IMR-90 (cell line): ENCODE data around the gene BRIP1.

Experiments
- BHLHE40 ChIP-seq: fragments of 150-350 bp; IDR thresholded peaks from 2 replicates; pipeline ENCODE4 v1.6.1; 2016; ENCODE audit warnings: mild to moderate bottlenecking, low read depth, low read length
- CTCF ChIP-seq: conservative IDR thresholded peaks from 2 replicates; pipeline ENCODE4 v1.5.1; 2012; ENCODE audit warnings: mild to moderate bottlenecking, low read depth, low read length, improper control_type of control experiment
- MAZ ChIP-seq: IDR thresholded peaks from 2 replicates; pipeline ENCODE4 v1.6.1; 2012; ENCODE audit warnings: low read depth, mild to moderate bottlenecking, low read length, improper control_type of control experiment, moderate library complexity, borderline replicate concordance
- POLR2A ChIP-seq: IDR thresholded peaks from 2 replicates; pipeline ENCODE4 v1.6.1; 2012; ENCODE audit warnings: mild to moderate bottlenecking, low read depth, low read length
- RAD21 ChIP-seq: IDR thresholded peaks from 2 replicates; pipeline ENCODE4 v1.6.1; 2012; ENCODE audit warnings: low read length, improper control_type of control experiment
- RFX5 ChIP-seq: IDR thresholded peaks from 2 replicates; pipeline ENCODE4 v1.8.0; 2012; ENCODE audit warnings: low read depth, mild to moderate bottlenecking, low read length, moderate library complexity
- TF ChIP-seq, protein P1 (sequence below): fragments of 150-350 bp; IDR thresholded peaks from 2 replicates; pipeline ENCODE4 v1.6.1; 2017; ENCODE audit warnings: mild to moderate bottlenecking, antibody characterized with exemption, low read length, low read depth

DNA sequence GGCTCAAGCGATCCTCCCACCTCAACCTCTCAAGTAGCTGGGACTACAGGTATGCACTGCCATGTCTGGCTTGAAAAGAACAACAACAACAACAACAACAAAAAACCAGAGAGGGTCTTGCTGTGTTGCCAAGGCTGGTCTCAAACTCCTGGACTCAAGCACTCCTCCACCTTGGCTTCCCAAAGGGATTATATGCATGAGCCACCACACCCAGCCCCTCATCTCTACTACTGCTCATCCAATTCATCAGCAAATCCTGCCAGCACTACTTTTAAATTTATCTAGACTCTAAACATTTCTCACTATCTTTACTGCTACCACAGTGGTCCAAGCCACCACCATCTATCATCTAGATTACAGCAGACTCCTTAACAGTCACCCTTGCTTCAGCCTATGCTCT lies 109.6 kb downstream of the BRIP1 start:
- TF ChIP-seq RFX5: no peak
- no peak for TF ChIP-seq CTCF
- TF ChIP-seq POLR2A: no peak
- TF ChIP-seq MAZ: no peak
- TF ChIP-seq RAD21: no peak
- TF ChIP-seq, protein P1, sequence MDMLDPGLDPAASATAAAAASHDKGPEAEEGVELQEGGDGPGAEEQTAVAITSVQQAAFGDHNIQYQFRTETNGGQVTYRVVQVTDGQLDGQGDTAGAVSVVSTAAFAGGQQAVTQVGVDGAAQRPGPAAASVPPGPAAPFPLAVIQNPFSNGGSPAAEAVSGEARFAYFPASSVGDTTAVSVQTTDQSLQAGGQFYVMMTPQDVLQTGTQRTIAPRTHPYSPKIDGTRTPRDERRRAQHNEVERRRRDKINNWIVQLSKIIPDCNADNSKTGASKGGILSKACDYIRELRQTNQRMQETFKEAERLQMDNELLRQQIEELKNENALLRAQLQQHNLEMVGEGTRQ: no peak
- TF ChIP-seq BHLHE40: no peak
